Skeletal muscle satellite cell (primary cell): ENCODE measurements around the gene RALB.
A peak's percentile ranks its signal among the peaks of the same experiment; 100 is the strongest.

Experiments used
- H3K27me3 ChIP-seq: 2 replicates; pipeline ENCODE4 v1.7.0; 2013; ENCODE audit warnings: low read length; ENCODE audit not compliant: control insufficient read depth, insufficient read depth
- H3K36me3 ChIP-seq: 2 replicates; pipeline ENCODE4 v1.7.0; 2013; ENCODE audit warnings: mild to moderate bottlenecking, control low read depth, low read length; ENCODE audit not compliant: insufficient read depth
- H3K4me1 ChIP-seq: 2 replicates; pipeline ENCODE4 v1.7.0; 2013; ENCODE audit warnings: low read length; ENCODE audit not compliant: control insufficient read depth, insufficient read depth
- H3K4me2 ChIP-seq: 2 replicates; pipeline ENCODE4 v1.7.0; 2013; ENCODE audit warnings: mild to moderate bottlenecking, low read length
- H3K4me3 ChIP-seq: 2 replicates; pipeline ENCODE4 v1.7.0; 2013; ENCODE audit warnings: low read length
- H3K9ac ChIP-seq: 2 replicates; pipeline ENCODE4 v1.7.0; 2013; ENCODE audit warnings: mild to moderate bottlenecking, low read depth, low read length, moderate library complexity
- H3K9me3 ChIP-seq: replicated peaks from 2 replicates; pipeline ENCODE4 v1.7.0; 2013; ENCODE audit warnings: mild to moderate bottlenecking, control low read depth, low read length

The RALB gene

GRCh38 chr2:120219291-120219690, 33.4 kb upstream of the RALB start:
- H3K4me2 ChIP-seq = no peak overlapping the region
- peaks cover 27% of the 10 kb centered on the region for H3K4me1 ChIP-seq
- H3K27me3 ChIP-seq = no peaks in the 10 kb centered on the region
- H3K9ac ChIP-seq = no peak overlapping the region
- peaks cover 5% of the 10 kb centered on the region for H3K36me3 ChIP-seq
- no peaks in the 10 kb centered on the region for H3K9me3 ChIP-seq
- H3K4me3 ChIP-seq = no peak overlapping the region

- Histone ChIP-seq H3K4me3 (no peak overlapping the region), H3K9ac (no peak overlapping the region), H3K9me3 (no peaks in the 10 kb centered on the region), H3K4me2 (no peak overlapping the region), H3K4me1 (peaks cover 27% of the 10 kb centered on the region), H3K27me3 (no peaks in the 10 kb centered on the region), H3K36me3 (peaks cover 5% of the 10 kb centered on the region)
Observed at GRCh38 chr2:120219766-120220165, 32.9 kb upstream of the RALB start.

DNA sequence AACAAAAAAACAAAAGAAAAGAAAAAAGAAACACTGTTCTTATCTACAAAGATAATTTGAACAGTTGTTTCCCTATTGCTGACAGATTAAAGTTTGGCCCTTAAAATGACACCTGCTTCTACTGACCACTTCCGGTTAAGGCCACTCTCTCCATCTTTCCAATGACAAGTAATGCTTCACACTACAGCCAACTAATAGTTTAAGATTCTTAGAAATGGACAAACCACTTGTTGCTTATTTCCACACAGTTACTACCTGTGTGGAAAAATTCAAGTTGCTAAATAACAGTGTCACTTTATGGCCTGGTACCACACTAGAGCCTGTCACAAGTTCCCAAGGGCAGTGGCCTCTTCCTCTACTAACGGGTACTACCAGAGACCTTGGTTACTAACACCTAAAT, 31.9 kb upstream of the RALB start:
- Histone ChIP-seq H3K36me3 (peaks cover 5% of the 10 kb centered on the region), H3K4me2 (peak overlapping the region; percentile 48), H3K27me3 (no peaks in the 10 kb centered on the region), H3K4me3 (no peak overlapping the region), H3K9ac (no peak overlapping the region), H3K4me1 (peaks cover 27% of the 10 kb centered on the region), H3K9me3 (no peaks in the 10 kb centered on the region)

GRCh38 chr2:120221616-120222015, 31.0 kb upstream of the RALB start:
- Histone ChIP-seq H3K27me3 (no peaks in the 10 kb centered on the region), H3K4me1 (peaks cover 27% of the 10 kb centered on the region), H3K36me3 (peaks cover 5% of the 10 kb centered on the region), H3K9ac (no peak overlapping the region), H3K4me3 (peak overlapping the region; percentile 36), H3K9me3 (no peaks in the 10 kb centered on the region), H3K4me2 (peak overlapping the region; percentile 48)

- Histone ChIP-seq H3K27me3 (no peaks in the 10 kb centered on the region), H3K4me3 (peak overlapping the region; percentile 81), H3K4me2 (peak overlapping the region; percentile 77), H3K9ac (peak overlapping the region; percentile 89), H3K9me3 (no peaks in the 10 kb centered on the region), H3K4me1 (peaks cover 27% of the 10 kb centered on the region), H3K36me3 (peaks cover 5% of the 10 kb centered on the region)
Observed at GRCh38 chr2:120222186-120223033, 30.2 kb upstream of the RALB start.

DNA sequence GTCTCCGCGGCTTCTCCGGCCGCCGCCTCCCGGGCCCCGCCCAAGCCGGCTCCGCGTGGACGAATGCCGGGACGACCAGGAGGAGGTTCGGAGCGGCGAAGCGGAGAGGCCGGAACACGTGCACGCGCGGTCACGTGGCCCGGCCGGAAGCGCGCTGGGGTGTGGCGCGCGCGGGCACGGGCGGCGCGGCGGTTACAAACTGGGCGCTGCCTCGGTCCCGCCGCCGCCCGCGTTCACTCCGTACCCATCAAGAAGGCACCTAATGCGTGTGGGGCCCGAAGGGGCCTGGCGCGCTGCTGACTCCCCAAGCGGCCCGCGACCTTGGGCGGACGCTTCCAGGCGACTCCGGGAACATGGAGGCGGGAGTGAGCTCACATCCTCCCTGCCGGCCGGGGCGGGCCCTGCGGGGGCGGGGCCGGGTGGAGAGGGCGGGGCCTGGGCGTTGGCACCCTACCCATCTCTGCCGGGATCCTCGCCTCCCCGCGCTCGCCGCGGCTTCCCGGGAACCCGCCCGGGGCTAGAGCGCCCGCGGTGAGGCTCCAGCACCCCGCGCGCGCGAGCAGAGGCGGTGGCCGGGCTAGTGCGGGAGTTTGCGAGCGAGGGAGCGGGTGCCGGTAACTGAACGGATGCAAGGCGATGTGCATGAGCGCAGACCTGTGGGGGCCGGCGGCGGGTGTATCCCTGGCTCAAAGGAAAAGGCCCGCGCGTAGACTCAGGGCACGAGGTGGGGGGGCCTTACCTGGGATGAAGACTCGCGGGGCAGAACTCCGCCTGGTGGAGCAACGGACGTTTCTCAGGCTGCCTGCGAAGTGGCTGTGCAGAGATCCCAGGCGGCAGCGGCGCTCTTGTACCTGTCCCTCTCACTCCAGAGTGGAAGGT, 29.4 kb upstream of the RALB start, which contains the start of gene TMEM185B:
TSS of gene TMEM185B (minus strand) at position 367 of the 879 bp plus-strand sequence. CDS start 424 bp downstream, outside the sequence.
- H3K4me1 ChIP-seq = peaks cover 27% of the 10 kb centered on the region
- peak within 1 kb of the TSS; percentile 89 for H3K9ac ChIP-seq
- no peaks in the 10 kb centered on the region for H3K27me3 ChIP-seq
- H3K9me3 ChIP-seq = no peaks in the 10 kb centered on the region
- H3K36me3 ChIP-seq = peaks cover 5% of the 10 kb centered on the region
- peak within 1 kb of the TSS; percentile 81 for H3K4me3 ChIP-seq
- peak within 1 kb of the TSS; percentile 77 for H3K4me2 ChIP-seq

DNA sequence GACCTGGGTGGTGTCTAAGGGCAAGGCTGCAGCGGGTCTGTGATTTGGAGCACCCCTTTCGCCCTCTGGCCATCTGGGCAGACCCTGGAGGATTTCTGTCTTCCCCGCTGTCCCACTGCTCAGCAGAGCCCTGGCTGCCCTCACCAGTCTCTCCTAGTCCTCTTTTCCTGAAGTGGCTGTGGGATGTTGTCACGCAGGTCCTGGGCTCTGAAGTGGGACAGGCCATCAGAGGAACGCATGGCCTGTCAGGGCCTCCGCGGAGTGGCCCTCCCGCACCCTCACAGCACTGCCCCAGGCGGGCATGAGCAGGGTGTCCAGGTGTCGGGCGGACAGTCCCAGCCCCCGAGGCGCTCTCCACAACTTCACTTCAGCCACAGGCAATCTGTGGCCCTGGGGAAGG, 28.4 kb upstream of the RALB start:
- Histone ChIP-seq H3K9me3 (no peaks in the 10 kb centered on the region), H3K36me3 (peaks cover 5% of the 10 kb centered on the region), H3K4me3 (peak overlapping the region; percentile 81), H3K4me1 (peaks cover 27% of the 10 kb centered on the region), H3K27me3 (no peaks in the 10 kb centered on the region), H3K4me2 (peak overlapping the region; percentile 77), H3K9ac (no peak overlapping the region)

GRCh38 chr2:120224735-120225548, 27.7 kb upstream of the RALB start:
- no peak overlapping the region for H3K4me2 ChIP-seq
- H3K9me3 ChIP-seq = no peaks in the 10 kb centered on the region
- no peak overlapping the region for H3K4me3 ChIP-seq
- H3K4me1 ChIP-seq = peaks cover 27% of the 10 kb centered on the region
- H3K9ac ChIP-seq = no peak overlapping the region
- H3K36me3 ChIP-seq = peaks cover 5% of the 10 kb centered on the region
- no peaks in the 10 kb centered on the region for H3K27me3 ChIP-seq

DNA sequence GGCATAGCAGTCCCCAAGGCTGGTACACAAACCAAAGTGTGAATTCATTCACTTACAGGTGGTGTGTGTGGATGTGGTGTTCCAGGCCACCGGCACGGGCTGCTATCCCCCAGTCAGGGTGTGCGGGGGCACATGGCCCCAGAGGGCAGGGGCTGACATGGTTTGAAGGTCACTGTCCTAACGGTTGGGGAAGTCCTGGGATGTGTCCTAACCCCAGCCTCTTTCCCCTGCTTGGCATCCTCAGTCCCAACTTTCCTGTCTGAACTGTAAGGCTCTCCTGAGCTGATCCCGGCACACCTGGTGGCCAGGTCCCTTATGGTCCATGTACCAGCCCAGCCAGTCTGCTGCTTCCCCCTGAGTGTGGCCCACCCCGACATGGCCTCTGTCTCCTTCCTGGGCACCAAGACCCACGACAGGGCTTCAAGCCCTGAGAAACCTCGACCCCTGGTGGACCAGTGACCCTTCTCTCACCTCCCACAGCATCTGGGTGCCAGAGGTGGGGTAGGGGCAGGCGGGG, 27.0 kb upstream of the RALB start:
- H3K36me3 ChIP-seq = peaks cover 5% of the 10 kb centered on the region
- no peaks in the 10 kb centered on the region for H3K9me3 ChIP-seq
- H3K27me3 ChIP-seq = no peaks in the 10 kb centered on the region
- H3K9ac ChIP-seq = no peak overlapping the region
- H3K4me3 ChIP-seq = no peak overlapping the region
- no peak overlapping the region for H3K4me2 ChIP-seq
- H3K4me1 ChIP-seq = peaks cover 27% of the 10 kb centered on the region

GRCh38 chr2:120226316-120226715, 26.3 kb upstream of the RALB start:
- no peak overlapping the region for H3K4me3 ChIP-seq
- H3K4me1 ChIP-seq = peaks cover 22% of the 10 kb centered on the region
- no peaks in the 10 kb centered on the region for H3K9me3 ChIP-seq
- H3K27me3 ChIP-seq = no peaks in the 10 kb centered on the region
- H3K4me2 ChIP-seq = no peak overlapping the region
- no peak overlapping the region for H3K9ac ChIP-seq
- H3K36me3 ChIP-seq = peaks cover 5% of the 10 kb centered on the region
